Measurements from ENCODE around the gene ZSWIM8. TPM values are rescaled to one million over a fixed set of nuclear protein-coding genes. Genes with fewer than 3 reads are reported as not detected.

ZSWIM8 gene
- total RNA-seq, 1 donor from 2014 or later = 30.5 TPM

- peaks cover 52% of the 10 kb centered on the region for H3F3A ChIP-seq (ENCODE audit: low read depth)
- H3K36me3 ChIP-seq = no peaks in the 10 kb centered on the region
- H3K4me3 ChIP-seq = peak overlapping the region; percentile 83
- H3K9ac ChIP-seq = no peak overlapping the region
- TF ChIP-seq EZH2 (IDR thresholded peaks at IDR 0.05) (no peak), CTCF (IDR thresholded peaks at IDR 0.05) (no peak), EZH2phosphoT487 (IDR thresholded peaks at IDR 0.05) (no peak)
- no peaks in the 10 kb centered on the region for H3K9me3 ChIP-seq (ENCODE audit: low read depth)
- Mint-ChIP-seq H3K9me3 (no peaks in the 10 kb centered on the region), H3K27me3 (ENCODE audit: insufficient read depth, low read depth) (peaks cover 4% of the 10 kb centered on the region), H3K4me1 (peaks cover 36% of the 10 kb centered on the region), H3K27ac (no peak overlapping the region), H3K36me3 (peaks cover 34% of the 10 kb centered on the region), H3K4me3 (peak overlapping the region; percentile 96)
- peaks cover 30% of the 10 kb centered on the region for H3K4me1 ChIP-seq
- no peak for DNase-seq (ENCODE audit: low spot score)
- H2AFZ ChIP-seq (replicated peaks) = no peak overlapping the region
- H4K20me1 ChIP-seq (ENCODE audit: low read depth) = peaks cover 26% of the 10 kb centered on the region
- H3K27ac ChIP-seq = no peak overlapping the region
- no peaks in the 10 kb centered on the region for H3K27me3 ChIP-seq
- H3K4me2 ChIP-seq = peak overlapping the region; percentile 90
- H3K79me2 ChIP-seq (ENCODE audit: low read depth) = peaks cover 47% of the 10 kb centered on the region
These were observed 12.1 kb upstream of the ZSWIM8 start for GRCh38 chr10:73773152-73773879.

GRCh38 chr10:73774637-73775036, 10.8 kb upstream of the ZSWIM8 start:
- H3K36me3 ChIP-seq = no peaks in the 10 kb centered on the region
- H3K79me2 ChIP-seq (ENCODE audit: low read depth) = peaks cover 60% of the 10 kb centered on the region
- peak overlapping the region; percentile 83 for H3K4me3 ChIP-seq
- H3K9me3 ChIP-seq (ENCODE audit: low read depth) = no peaks in the 10 kb centered on the region
- no peaks in the 10 kb centered on the region for H3K9me3 Mint-ChIP-seq
- peaks cover 30% of the 10 kb centered on the region for H3K4me1 ChIP-seq
- H3K27me3 ChIP-seq = no peaks in the 10 kb centered on the region
- peaks cover 26% of the 10 kb centered on the region for H4K20me1 ChIP-seq (ENCODE audit: low read depth)
- peaks cover 36% of the 10 kb centered on the region for H3K4me1 Mint-ChIP-seq
- peak overlapping the region; percentile 90 for H3K4me2 ChIP-seq
- TF ChIP-seq EZH2phosphoT487 (IDR thresholded peaks at IDR 0.05) (no peak), CTCF (IDR thresholded peaks at IDR 0.05) (no peak), EZH2 (IDR thresholded peaks at IDR 0.05) (no peak)
- no peak overlapping the region for H3K27ac ChIP-seq
- no peak overlapping the region for H3K9ac ChIP-seq
- H3F3A ChIP-seq (ENCODE audit: low read depth) = peaks cover 46% of the 10 kb centered on the region
- H2AFZ ChIP-seq (replicated peaks) = no peak overlapping the region
- no peak for DNase-seq (ENCODE audit: low spot score)
- peak overlapping the region; percentile 96 for H3K4me3 Mint-ChIP-seq
- no peak overlapping the region for H3K27ac Mint-ChIP-seq
- H3K36me3 Mint-ChIP-seq = peaks cover 26% of the 10 kb centered on the region
- peaks cover 2% of the 10 kb centered on the region for H3K27me3 Mint-ChIP-seq (ENCODE audit: insufficient read depth, low read depth)

- no peak for DNase-seq (ENCODE audit: low spot score)
- no peak overlapping the region for H3K4me2 ChIP-seq
- no peak overlapping the region for H3K27ac Mint-ChIP-seq
- peaks cover 33% of the 10 kb centered on the region for H3F3A ChIP-seq (ENCODE audit: low read depth)
- H3K79me2 ChIP-seq (ENCODE audit: low read depth) = peaks cover 94% of the 10 kb centered on the region
- no peak overlapping the region for H3K27ac ChIP-seq
- H3K4me1 ChIP-seq = peaks cover 39% of the 10 kb centered on the region
- H3K4me3 Mint-ChIP-seq = no peak overlapping the region
- H3K4me1 Mint-ChIP-seq = peaks cover 41% of the 10 kb centered on the region
- TF ChIP-seq EZH2 (IDR thresholded peaks at IDR 0.05) = no peak
- TF ChIP-seq EZH2phosphoT487 (IDR thresholded peaks at IDR 0.05) = no peak
- no peak for TF ChIP-seq CTCF (IDR thresholded peaks at IDR 0.05)
- no peaks in the 10 kb centered on the region for H3K9me3 Mint-ChIP-seq
- no peak overlapping the region for H3K4me3 ChIP-seq
- no peak overlapping the region for H3K9ac ChIP-seq
- no peaks in the 10 kb centered on the region for H3K27me3 ChIP-seq
- H3K9me3 ChIP-seq (ENCODE audit: low read depth) = no peaks in the 10 kb centered on the region
- peaks cover 34% of the 10 kb centered on the region for H4K20me1 ChIP-seq (ENCODE audit: low read depth)
- no peaks in the 10 kb centered on the region for H3K36me3 ChIP-seq
- H2AFZ ChIP-seq (replicated peaks) = no peak overlapping the region
- peaks cover 4% of the 10 kb centered on the region for H3K27me3 Mint-ChIP-seq (ENCODE audit: insufficient read depth, low read depth)
- H3K36me3 Mint-ChIP-seq = peaks cover 8% of the 10 kb centered on the region
These were observed 6.4 kb upstream of the ZSWIM8 start for GRCh38 chr10:73779018-73779417.
